ENCODE measurements around the gene MBTPS1. TPM values are rescaled to one million over a fixed set of nuclear protein-coding genes. Genes with fewer than 3 reads are reported as not detected.

The MBTPS1 gene
- polyA plus RNA-seq, 2 of the 4 experiments (the other 2 are of a cell fraction): 50.3 to 88.4 TPM

DNA sequence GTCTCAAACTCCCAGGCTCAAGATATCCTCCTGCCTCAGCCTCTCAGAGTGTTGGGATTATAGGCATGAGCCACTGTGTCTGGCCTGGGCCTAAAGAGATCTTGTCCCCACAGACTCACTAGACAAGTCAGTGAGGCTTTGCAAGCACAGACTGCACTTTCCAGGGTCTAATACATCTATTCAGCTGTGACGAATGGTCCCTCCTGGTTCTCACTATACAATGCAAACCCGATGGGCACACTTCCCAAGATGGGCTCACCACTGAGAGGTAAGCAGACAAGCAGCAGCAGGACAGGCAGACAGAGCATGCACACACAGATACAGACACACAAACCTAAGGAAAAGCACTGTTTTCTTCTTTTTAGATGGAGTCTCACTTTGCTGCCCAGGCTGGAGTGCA lies 8.8 kb downstream of the MBTPS1 start:
- CTCF ChIA-PET: interaction anchor here (0.8 to 2.5 kb wide), 5 partner anchors 8 to 282 kb away, joined by 3 to 9 read pairs (median 3); partner anchors contain the start of gene MBTPS1
- Histone ChIP-seq H3K4me3 (no peak overlapping the region), H3K9me3 (no peaks in the 10 kb centered on the region), H3K27ac (no peak overlapping the region), H3K4me1 (peaks cover 11% of the 10 kb centered on the region; the same call in 2 of the 3 replicates), H3K4me2 (no peak overlapping the region)
- DNase-seq (ENCODE audit: low read depth in 1 of 2, low spot score in 1 of 2) (no peak), ATAC-seq (no peak), FAIRE-seq (no peak)
- WGBS (ENCODE audit: missing lambda C conversion rate): 85% methylated on average over 2 of the region's 2 CpGs
- POLR2A ChIA-PET: interaction anchor here (0.8 kb wide), 1 partner anchor 9 kb away, joined by 4 read pairs; the partner anchor contains the start of gene MBTPS1
- TF ChIP-seq, protein P1, sequence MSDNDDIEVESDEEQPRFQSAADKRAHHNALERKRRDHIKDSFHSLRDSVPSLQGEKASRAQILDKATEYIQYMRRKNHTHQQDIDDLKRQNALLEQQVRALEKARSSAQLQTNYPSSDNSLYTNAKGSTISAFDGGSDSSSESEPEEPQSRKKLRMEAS (IDR thresholded peaks at IDR 0.05): no peak
- TF ChIP-seq BHLHE40 (IDR thresholded peaks at IDR 0.05; ENCODE audit: low read depth, low read length) (no peak), GATA3 (IDR thresholded peaks at IDR 0.05; ENCODE audit: borderline replicate concordance) (no peak), TP53 (CRISPR knock-in tag; IDR thresholded peaks at IDR 0.05) (no peak), HEYL (CRISPR knock-in tag; IDR thresholded peaks at IDR 0.05) (no peak), EHMT2 (IDR thresholded peaks at IDR 0.05; ENCODE audit: low read depth) (no peak), JUN (IDR thresholded peaks at IDR 0.05) (no peak), NR3C1 (IDR thresholded peaks at IDR 0.05) (no peak), POLR2A (IDR thresholded peaks at IDR 0.05; ENCODE audit: low read length) (no peak), CBX8 (IDR thresholded peaks at IDR 0.05) (no peak), SREBF2 (IDR thresholded peaks at IDR 0.05) (no peak)
- TF ChIP-seq, protein P2, sequence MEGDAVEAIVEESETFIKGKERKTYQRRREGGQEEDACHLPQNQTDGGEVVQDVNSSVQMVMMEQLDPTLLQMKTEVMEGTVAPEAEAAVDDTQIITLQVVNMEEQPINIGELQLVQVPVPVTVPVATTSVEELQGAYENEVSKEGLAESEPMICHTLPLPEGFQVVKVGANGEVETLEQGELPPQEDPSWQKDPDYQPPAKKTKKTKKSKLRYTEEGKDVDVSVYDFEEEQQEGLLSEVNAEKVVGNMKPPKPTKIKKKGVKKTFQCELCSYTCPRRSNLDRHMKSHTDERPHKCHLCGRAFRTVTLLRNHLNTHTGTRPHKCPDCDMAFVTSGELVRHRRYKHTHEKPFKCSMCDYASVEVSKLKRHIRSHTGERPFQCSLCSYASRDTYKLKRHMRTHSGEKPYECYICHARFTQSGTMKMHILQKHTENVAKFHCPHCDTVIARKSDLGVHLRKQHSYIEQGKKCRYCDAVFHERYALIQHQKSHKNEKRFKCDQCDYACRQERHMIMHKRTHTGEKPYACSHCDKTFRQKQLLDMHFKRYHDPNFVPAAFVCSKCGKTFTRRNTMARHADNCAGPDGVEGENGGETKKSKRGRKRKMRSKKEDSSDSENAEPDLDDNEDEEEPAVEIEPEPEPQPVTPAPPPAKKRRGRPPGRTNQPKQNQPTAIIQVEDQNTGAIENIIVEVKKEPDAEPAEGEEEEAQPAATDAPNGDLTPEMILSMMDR (IDR thresholded peaks at IDR 0.05): no peak
- TF ChIP-seq, protein P3, sequence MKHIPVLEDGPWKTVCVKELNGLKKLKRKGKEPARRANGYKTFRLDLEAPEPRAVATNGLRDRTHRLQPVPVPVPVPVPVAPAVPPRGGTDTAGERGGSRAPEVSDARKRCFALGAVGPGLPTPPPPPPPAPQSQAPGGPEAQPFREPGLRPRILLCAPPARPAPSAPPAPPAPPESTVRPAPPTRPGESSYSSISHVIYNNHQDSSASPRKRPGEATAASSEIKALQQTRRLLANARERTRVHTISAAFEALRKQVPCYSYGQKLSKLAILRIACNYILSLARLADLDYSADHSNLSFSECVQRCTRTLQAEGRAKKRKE (CRISPR knock-in tag; IDR thresholded peaks at IDR 0.05; ENCODE audit: low read depth): no peak

DNA sequence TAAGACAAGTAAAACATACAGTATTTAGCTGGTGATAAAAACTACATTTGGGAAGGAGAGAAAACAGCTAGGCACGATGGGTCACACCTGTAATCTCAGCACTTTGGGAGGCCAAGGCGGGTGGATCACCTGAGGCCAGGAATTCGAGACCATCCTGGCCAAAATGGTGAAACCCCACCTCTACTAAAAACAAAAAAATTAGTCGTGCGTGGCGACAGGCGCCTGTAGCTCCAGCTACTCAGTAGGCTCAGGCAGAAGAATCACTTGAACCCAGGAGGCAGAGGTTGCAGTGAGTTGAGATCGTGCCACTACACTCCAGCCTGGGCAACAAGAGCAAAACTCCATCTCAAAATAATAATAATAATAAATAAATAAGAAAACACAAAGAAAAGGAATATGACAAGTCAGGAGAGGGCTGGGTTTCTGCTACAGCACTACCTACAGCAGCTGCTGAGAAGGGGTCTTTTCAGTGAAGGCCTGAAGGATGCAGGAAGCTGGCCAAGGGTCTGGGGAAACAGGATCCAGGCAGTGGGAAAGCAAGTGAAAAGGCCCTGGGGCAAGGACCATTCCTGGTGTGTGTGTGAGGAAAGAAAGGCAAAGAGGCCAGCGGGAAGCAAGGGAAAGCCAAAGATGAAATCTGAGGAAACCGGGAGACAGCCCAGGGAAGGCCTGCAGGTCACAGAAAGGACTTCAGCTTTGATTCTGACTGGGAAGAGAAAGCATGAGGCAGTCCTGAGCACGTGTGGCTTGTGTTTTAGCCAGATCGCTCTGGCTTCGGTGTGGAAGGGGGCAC lies 10.6 kb downstream of the MBTPS1 start:
- Histone ChIP-seq H3K27ac (no peak overlapping the region), H3K4me2 (no peak overlapping the region), H3K4me1 (peaks cover 11% of the 10 kb centered on the region; the same call in 2 of the 3 replicates), H3K4me3 (no peak overlapping the region), H3K9me3 (no peaks in the 10 kb centered on the region)
- WGBS (ENCODE audit: missing lambda C conversion rate): 92% methylated on average over 13 of the region's 13 CpGs
- FAIRE-seq: no peak
- no peak for DNase-seq (ENCODE audit: low read depth in 1 of 2, low spot score in 1 of 2)
- TF ChIP-seq ZC3H11A (IDR thresholded peaks at IDR 0.05) (no peak), KDM1A (IDR thresholded peaks at IDR 0.05; ENCODE audit: low read depth) (no peak), FOSB (CRISPR knock-in tag; IDR thresholded peaks at IDR 0.05) (no peak), JUNB (IDR thresholded peaks at IDR 0.05) (no peak)
- TF ChIP-seq, protein P4, sequence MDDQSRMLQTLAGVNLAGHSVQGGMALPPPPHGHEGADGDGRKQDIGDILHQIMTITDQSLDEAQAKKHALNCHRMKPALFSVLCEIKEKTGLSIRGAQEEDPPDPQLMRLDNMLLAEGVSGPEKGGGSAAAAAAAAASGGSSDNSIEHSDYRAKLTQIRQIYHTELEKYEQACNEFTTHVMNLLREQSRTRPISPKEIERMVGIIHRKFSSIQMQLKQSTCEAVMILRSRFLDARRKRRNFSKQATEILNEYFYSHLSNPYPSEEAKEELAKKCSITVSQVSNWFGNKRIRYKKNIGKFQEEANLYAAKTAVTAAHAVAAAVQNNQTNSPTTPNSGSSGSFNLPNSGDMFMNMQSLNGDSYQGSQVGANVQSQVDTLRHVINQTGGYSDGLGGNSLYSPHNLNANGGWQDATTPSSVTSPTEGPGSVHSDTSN (IDR thresholded peaks at IDR 0.05): no peak
- TF ChIP-seq, protein P5, sequence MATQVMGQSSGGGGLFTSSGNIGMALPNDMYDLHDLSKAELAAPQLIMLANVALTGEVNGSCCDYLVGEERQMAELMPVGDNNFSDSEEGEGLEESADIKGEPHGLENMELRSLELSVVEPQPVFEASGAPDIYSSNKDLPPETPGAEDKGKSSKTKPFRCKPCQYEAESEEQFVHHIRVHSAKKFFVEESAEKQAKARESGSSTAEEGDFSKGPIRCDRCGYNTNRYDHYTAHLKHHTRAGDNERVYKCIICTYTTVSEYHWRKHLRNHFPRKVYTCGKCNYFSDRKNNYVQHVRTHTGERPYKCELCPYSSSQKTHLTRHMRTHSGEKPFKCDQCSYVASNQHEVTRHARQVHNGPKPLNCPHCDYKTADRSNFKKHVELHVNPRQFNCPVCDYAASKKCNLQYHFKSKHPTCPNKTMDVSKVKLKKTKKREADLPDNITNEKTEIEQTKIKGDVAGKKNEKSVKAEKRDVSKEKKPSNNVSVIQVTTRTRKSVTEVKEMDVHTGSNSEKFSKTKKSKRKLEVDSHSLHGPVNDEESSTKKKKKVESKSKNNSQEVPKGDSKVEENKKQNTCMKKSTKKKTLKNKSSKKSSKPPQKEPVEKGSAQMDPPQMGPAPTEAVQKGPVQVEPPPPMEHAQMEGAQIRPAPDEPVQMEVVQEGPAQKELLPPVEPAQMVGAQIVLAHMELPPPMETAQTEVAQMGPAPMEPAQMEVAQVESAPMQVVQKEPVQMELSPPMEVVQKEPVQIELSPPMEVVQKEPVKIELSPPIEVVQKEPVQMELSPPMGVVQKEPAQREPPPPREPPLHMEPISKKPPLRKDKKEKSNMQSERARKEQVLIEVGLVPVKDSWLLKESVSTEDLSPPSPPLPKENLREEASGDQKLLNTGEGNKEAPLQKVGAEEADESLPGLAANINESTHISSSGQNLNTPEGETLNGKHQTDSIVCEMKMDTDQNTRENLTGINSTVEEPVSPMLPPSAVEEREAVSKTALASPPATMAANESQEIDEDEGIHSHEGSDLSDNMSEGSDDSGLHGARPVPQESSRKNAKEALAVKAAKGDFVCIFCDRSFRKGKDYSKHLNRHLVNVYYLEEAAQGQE (IDR thresholded peaks at IDR 0.05): no peak
- TF ChIP-seq, protein P6, sequence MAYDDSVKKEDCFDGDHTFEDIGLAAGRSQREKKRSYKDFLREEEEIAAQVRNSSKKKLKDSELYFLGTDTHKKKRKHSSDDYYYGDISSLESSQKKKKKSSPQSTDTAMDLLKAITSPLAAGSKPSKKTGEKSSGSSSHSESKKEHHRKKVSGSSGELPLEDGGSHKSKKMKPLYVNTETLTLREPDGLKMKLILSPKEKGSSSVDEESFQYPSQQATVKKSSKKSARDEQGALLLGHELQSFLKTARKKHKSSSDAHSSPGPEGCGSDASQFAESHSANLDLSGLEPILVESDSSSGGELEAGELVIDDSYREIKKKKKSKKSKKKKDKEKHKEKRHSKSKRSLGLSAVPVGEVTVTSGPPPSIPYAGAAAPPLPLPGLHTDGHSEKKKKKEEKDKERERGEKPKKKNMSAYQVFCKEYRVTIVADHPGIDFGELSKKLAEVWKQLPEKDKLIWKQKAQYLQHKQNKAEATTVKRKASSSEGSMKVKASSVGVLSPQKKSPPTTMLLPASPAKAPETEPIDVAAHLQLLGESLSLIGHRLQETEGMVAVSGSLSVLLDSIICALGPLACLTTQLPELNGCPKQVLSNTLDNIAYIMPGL (CRISPR knock-in tag; IDR thresholded peaks at IDR 0.05; ENCODE audit: borderline replicate concordance): no peak
- CTCF ChIA-PET: interaction anchor here (1.3 to 2.5 kb wide), 5 partner anchors 10 to 201 kb away, joined by 3 to 9 read pairs (median 6); partner anchors contain the start of gene MBTPS1
- POLR2A ChIA-PET: interaction anchor here (1.0 kb wide), 1 partner anchor 11 kb away, joined by 3 read pairs; the partner anchor contains the start of gene MBTPS1
- ATAC-seq: no peak
